ENCODE results near the gene KHDC4.

The KHDC4 gene

DNA sequence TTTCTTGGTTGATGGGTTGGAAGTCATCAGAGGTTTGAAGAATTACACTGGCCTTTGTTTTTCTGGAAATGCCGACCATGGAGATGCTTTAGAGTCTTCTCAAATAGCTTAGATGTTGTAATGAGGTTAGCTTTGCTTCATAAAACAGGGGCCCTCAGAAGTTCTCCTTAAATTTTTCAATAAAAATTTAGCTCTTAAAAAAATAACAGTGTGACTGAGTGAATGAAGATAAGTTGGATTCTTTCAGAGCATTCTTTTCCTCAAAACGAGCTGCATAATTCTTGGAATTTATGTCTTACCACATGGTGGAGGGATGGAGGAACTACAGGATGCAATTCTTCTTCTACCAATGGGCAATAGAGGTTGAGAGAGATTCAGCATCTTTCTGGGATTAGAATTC is 51.4 kb downstream of the KHDC4 start:
- peak overlapping the region; percentile 91; the same call in 1 of the 2 replicates for H3K27ac ChIP-seq
- TF ChIP-seq, protein P1, sequence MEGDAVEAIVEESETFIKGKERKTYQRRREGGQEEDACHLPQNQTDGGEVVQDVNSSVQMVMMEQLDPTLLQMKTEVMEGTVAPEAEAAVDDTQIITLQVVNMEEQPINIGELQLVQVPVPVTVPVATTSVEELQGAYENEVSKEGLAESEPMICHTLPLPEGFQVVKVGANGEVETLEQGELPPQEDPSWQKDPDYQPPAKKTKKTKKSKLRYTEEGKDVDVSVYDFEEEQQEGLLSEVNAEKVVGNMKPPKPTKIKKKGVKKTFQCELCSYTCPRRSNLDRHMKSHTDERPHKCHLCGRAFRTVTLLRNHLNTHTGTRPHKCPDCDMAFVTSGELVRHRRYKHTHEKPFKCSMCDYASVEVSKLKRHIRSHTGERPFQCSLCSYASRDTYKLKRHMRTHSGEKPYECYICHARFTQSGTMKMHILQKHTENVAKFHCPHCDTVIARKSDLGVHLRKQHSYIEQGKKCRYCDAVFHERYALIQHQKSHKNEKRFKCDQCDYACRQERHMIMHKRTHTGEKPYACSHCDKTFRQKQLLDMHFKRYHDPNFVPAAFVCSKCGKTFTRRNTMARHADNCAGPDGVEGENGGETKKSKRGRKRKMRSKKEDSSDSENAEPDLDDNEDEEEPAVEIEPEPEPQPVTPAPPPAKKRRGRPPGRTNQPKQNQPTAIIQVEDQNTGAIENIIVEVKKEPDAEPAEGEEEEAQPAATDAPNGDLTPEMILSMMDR (conservative IDR thresholded peaks at IDR 0.05), result no peak

GRCh38 chr1:155882235-155882634 is 52.0 kb downstream of the KHDC4 start:
- TF ChIP-seq, protein P1 (conservative IDR thresholded peaks at IDR 0.05), result no peak

GRCh38 chr1:155880950-155881349 is 53.3 kb downstream of the KHDC4 start:
- TF ChIP-seq, protein P1 (conservative IDR thresholded peaks at IDR 0.05), result no peak
- H3K27ac ChIP-seq, result no peak overlapping the region

More at GRCh38 chr1:155882235-155882634, 52.0 kb downstream of the KHDC4 start:
- H3K27ac ChIP-seq, result no peak overlapping the region

- TF ChIP-seq, protein P1 (conservative IDR thresholded peaks at IDR 0.05), result no peak
- H3K27ac ChIP-seq, result no peak overlapping the region
Measured at GRCh38 chr1:155880251-155880650, 54.0 kb downstream of the KHDC4 start.

- no peak overlapping the region for H3K27ac ChIP-seq
- TF ChIP-seq, protein P1 (conservative IDR thresholded peaks at IDR 0.05), result no peak
Measured at GRCh38 chr1:155877945-155878344, 56.3 kb downstream of the KHDC4 start.

- H3K27ac ChIP-seq, result no peak overlapping the region
- TF ChIP-seq, protein P1 (conservative IDR thresholded peaks at IDR 0.05), result no peak
Measured at GRCh38 chr1:155873860-155874259, 60.4 kb downstream of the KHDC4 start.

DNA sequence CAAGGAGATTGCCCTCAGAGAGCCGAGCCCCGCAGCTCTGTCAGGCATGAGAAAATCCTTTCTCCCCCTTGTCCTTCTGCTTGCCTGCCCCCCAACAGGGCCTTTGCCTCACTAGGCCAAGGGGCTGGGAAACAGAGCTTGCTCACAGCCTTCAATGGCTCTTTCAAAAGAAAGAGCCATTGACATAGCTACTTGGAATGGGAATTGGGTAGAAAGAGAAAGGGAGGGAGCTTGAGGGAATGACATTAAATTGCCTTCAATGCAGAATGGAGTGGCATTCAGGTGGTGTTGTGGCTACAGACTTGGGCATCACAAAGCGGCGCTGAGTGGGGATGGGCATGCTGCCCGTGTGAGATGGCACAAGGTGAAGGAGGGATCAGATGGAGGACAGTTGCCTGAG is 61.7 kb downstream of the KHDC4 start:
- TF ChIP-seq, protein P1 (conservative IDR thresholded peaks at IDR 0.05), result no peak
- no peak overlapping the region for H3K27ac ChIP-seq
